NCI-H187 treated with DMSO at 0.1 percent for 48 hours (cell line): ENCODE data around the gene CCDC59.

ENCODE experiments used
- DNase-seq: peaks from one replicate; lab custom pipeline; 2025; lab: John Stamatoyannopoulos, UW

The CCDC59 gene

GRCh38 chr12:82314406-82314892 is 43.7 kb downstream of the CCDC59 start:
- DNase-seq, result no peak
